GM21576 (cell line): ENCODE data around the gene SLC1A7.

ENCODE experiments used
- ATAC-seq: cut with Tn5 transposase; IDR thresholded peaks from one replicate; pipeline ENCODE4 v1.9.1; 2021; ENCODE audit warnings: mild to moderate bottlenecking, moderate library complexity; ENCODE audit not compliant: unreplicated experiment

Gene SLC1A7

GRCh38 chr1:53134961-53135734 lies 7.3 kb downstream of the SLC1A7 start:
- ATAC-seq: no peak

GRCh38 chr1:53134042-53134485 lies 8.4 kb downstream of the SLC1A7 start:
- ATAC-seq: no peak

- no peak for ATAC-seq
Measured at GRCh38 chr1:53133261-53134041, 9.0 kb downstream of the SLC1A7 start.

- ATAC-seq: no peak
Measured at GRCh38 chr1:53132176-53132575, 10.3 kb downstream of the SLC1A7 start.

GRCh38 chr1:53131590-53131938 lies 10.9 kb downstream of the SLC1A7 start:
- ATAC-seq: no peak

GRCh38 chr1:53130878-53131589 lies 11.4 kb downstream of the SLC1A7 start:
- no peak for ATAC-seq

GRCh38 chr1:53130598-53130877 lies 11.9 kb downstream of the SLC1A7 start:
- ATAC-seq: no peak

- ATAC-seq: no peak
Measured at GRCh38 chr1:53129891-53130597, 12.4 kb downstream of the SLC1A7 start.

GRCh38 chr1:53128401-53128800 lies 14.0 kb downstream of the SLC1A7 start:
- ATAC-seq: no peak

- no peak for ATAC-seq
Measured at GRCh38 chr1:53127546-53127945, 14.9 kb downstream of the SLC1A7 start.

- ATAC-seq: no peak
Measured at GRCh38 chr1:53126495-53126894, 15.9 kb downstream of the SLC1A7 start.

GRCh38 chr1:53125623-53126360 lies 16.6 kb downstream of the SLC1A7 start:
- ATAC-seq: no peak

GRCh38 chr1:53125122-53125521 lies 17.3 kb downstream of the SLC1A7 start:
- no peak for ATAC-seq

GRCh38 chr1:53123453-53124140 lies 18.8 kb downstream of the SLC1A7 start:
- no peak for ATAC-seq

- no peak for ATAC-seq
Measured at GRCh38 chr1:53122961-53123413, 19.5 kb downstream of the SLC1A7 start.

GRCh38 chr1:53122201-53122885 lies 20.1 kb downstream of the SLC1A7 start:
- no peak for ATAC-seq

GRCh38 chr1:53121319-53122172 lies 20.9 kb downstream of the SLC1A7 start:
- ATAC-seq: no peak

GRCh38 chr1:53120659-53121058 lies 21.8 kb downstream of the SLC1A7 start:
- no peak for ATAC-seq
